ENCODE data around the gene LSM11.

Gene LSM11

DNA sequence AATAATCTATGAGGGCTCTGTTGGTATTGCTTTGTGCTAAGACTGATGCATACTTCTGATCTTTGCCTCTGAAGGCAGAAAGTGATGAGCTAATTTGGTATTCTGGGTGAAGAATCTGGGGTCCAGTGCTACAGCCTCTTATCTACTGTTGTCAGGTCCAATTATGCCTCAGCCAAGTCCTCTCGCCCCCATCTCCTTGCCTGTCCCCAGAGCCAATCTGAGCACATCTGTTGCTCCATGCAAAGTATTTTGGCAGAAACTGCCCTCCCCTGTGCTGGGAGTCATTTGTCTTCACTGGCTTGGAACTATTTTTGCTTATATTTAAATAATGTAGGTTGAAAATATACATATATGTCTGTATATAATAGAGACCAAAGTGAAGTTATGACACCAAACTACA, 23.4 kb downstream of the LSM11 start:
- DNase-seq = no peak

DNA sequence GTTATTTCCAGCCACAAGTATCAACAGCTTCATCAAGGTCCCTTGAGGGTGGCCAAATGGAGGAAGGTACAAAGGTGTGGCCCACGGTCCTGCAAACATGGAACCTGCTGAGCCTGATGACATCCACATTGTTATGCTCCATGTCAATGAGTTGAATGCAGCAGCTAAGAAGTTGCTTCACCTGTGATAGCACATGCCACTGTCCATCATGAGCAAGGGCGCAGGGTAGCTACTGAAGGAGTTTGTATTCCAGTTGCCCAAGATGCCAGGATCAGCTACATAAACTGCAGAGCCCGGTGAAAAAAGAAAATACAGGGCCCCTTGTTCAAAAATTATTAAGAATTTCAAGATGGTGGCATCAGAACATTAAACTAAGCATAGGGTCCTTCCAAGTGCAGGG, 24.2 kb downstream of the LSM11 start:
- DNase-seq = no peak

DNA sequence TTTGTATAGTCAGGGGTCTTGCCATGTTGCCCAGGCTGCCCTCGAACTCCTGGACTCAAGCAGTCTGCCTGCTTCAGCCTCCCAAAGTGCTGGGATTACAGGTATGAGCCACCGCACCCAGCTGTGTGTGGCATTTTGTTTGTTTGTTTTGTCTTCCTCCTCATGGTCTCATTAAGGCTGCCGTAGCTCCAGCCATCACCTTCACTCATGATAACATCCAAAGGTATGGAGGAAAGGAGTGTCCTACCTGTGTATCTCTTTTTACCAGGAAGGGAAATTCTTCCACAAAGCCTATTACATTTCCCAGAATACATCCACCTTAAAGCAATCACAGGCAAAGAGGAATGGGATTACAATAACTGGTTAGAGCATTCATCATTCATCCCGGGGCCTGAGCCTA, 27.2 kb downstream of the LSM11 start:
- no peak for DNase-seq

DNA sequence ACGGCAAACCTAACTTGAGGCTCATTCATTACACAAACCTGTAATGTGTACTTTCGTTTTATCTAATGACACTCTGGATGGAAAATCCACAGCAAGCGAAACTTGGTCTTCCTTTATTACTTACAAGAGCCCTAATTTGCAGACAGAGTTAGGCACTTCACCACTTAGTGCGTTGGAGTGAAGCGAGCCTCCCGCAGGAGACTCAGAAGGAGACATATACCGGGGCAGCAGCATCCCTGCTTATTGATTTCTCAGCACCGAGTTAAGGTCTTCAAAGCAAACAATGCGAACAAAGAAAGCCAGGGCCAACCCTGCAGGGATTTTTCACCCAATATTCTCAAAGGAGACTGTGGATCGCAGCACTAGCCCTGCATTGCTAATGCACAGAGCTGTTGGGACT, 28.6 kb downstream of the LSM11 start:
- DNase-seq = no peak

DNA sequence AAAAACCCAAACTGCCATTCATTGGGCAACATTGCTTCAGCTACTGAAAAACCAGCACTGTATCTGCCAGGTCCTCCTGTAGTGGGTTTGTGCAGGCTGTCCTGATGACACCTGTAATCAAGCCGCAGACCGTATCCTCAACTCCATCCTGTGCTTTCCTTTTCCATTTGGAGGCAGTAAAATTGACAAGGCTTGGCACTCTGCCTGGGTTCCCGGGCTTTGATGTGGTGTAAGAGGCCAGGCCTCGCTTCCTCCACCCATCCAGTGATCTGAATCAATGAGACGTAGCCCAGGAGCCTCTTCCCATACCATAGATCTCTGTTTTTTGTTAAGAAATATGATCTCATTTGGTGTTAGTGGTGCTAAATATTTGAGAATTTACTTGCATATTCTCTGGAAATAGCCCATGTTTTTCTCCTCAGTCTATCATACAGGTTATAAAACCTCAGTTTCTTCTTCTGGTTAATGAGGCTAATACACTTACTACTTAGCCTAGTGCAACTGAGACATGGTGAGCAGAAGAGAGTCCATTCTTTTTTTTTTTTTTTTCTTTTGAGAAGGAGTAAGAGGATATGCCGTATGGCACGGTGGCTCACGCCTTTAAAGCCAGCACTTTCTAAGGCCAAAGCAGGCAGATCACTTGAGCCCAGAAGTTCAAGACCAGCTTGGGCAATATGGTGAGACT, 34.8 kb downstream of the LSM11 start:
- no peak for DNase-seq

DNA sequence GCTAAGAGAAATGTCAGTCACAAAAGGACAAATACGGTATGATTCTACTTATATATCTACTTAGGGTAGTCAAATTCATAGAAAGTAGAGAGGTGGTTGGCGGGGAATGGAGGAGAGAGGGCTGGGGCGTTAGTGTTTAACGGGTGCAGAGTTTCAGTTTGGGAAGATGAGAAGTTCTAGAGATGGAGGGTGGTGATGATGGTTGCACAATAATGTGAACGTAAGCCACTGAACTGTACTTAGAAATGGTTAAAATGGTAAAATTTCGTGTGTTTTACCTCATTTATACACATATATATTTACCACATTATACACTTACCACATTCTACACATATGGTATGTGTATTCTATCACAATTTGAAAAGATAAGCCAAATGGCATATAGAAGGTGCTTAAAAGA, 35.7 kb downstream of the LSM11 start:
- no peak for DNase-seq

DNA sequence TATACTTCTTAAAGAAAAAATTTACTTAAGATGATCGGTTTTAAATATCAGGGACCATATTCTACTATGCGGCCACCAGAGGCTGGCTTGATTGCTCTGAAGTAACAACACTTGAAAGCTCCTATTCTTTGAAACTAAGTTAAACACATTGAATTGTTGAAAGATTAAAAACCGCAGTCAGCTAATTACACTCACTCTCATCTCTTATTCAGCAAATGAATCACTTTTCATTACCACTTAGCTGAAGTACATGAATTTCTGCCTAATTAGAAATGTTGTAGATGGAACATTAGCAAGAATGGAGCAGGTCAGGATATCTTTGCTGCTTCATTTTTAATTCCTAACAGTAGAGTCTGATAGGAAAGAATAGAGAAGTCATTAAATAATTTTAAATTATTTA, 42.3 kb downstream of the LSM11 start:
- no peak for DNase-seq

DNA sequence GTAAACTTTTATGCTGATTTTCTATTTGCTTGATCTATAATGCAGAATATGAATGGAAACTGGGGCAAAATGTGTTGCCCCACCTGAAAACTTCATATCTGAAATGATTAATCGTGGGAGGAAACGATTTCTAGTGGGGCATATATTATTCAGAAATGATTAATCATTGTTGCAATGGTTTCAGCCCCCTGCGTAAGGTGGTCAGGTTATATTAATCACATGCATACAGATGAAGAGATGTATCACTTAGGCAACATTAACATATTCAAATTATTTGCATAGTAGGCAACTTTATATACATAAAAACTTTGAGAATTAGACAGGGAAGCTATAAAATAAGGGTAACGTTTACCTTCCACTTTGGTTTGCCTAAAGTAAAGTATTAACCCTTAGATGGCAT, 49.8 kb downstream of the LSM11 start:
- no peak for DNase-seq

DNA sequence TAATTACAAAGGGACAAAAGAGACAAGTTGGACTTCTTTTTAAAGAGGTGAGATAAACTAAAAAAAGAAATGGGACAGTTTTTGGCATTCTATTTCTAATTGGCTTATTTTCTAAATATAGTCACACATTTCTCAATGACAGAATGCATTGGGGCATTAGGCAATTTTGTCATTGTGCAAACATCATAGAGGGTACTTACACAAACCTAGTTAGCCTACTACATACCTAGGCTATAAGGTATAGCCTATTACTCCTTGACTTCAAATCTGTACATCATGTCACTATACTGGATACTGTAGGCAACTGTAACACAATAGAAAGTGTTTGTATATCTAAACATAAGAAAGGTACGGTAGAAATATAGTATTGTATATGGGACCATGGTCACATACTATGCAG, 56.1 kb downstream of the LSM11 start:
- no peak for DNase-seq

DNA sequence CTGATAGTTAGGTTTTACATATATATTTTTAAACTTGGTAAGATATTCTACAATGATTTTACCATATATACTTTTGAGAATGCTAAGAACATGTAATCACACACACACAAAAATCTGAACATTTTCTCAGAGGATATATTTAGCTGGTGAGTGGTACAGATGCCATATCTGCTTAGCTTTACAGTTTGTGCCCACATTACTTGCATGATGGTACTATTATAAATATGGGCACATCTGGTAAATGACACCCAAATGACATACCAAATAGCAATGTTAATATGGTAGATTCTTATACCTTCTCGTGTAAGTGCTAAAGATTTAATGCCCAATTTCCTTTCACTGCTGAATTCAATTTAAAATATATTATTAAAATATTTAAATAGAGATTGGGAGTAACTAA, 56.6 kb downstream of the LSM11 start:
- no peak for DNase-seq

DNA sequence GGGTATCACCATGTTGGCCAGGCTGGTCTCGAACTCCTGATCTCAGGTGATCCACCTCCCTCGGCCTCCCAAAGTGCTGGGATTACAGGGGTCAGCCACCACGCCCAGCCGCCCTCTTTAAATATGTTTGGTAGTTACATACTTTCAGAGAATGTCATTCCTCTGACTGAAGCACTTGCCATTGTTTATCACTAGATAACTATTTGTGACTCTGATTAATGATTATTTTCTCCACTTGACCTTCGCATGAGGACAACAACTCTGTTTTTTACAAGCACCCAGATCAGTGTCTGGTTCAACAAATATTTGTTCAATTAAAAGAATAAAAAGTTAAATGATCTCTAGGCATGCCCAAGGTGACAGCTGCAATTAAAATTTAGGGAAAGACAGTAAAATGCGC, 59.2 kb downstream of the LSM11 start:
- no peak for DNase-seq

DNA sequence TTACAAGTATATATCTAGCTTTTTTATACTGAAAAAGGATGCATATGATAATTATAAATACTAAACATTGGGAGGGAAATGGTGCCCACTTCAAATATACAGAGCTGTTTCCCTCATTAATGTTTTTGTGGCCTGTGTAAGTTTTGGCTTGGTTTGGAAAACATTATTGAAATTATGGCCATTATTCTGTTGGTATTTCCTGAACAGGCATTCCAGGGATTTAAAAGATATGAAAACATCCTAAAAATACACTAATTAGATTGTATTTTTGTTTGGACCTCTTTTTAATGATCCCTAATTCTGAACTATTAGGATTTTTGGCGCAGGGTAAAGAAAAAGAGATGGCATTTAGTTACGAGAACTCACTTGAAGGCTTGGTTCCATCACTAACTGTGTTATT, 64.5 kb downstream of the LSM11 start:
- DNase-seq = no peak

All from nucleus accumbens (tissue), 56 donors.